Astrocyte (in vitro differentiated cells and primary cell): ENCODE measurements around the gene CR1L. TPM values are rescaled to one million over a fixed set of nuclear protein-coding genes. Genes with fewer than 3 reads are reported as not detected.
"Not testable (repeated sequence)": the region's sequence is repeated elsewhere in the genome, so short reads cannot be mapped to it uniquely, and the experiment has no call there.

ENCODE experiments used
- DNase-seq: peaks from one replicate; pipeline ENCODE4 v3.0.0-alpha.2; 2010; ENCODE audit warnings: low read depth
- FAIRE-seq: peaks from 2 replicates; lab custom pipeline; 2011; peaks lifted over from hg19 to GRCh38; lab: Jason Lieb, UNC
- H2AFZ ChIP-seq: 2 replicates; pipeline ENCODE4 v1.6.0; 2012; ENCODE audit warnings: low read depth, low read length, inconsistent platforms
- H3K27ac ChIP-seq: 2 replicates; pipeline ENCODE4 v1.5.1; 2011; ENCODE audit warnings: low read depth, low read length, inconsistent platforms
- H3K27me3 ChIP-seq: 2 replicates; pipeline ENCODE4 v1.6.0; 2011; ENCODE audit warnings: low read length, inconsistent platforms; ENCODE audit not compliant: insufficient read depth
- H3K36me3 ChIP-seq: 2 replicates; pipeline ENCODE4 v1.5.1; 2011; ENCODE audit warnings: low read length, inconsistent platforms; ENCODE audit not compliant: insufficient read depth
- H3K4me1 ChIP-seq: 2 replicates; pipeline ENCODE4 v1.5.1; 2011; ENCODE audit warnings: low read length, inconsistent platforms; ENCODE audit not compliant: insufficient read depth
- H3K4me2 ChIP-seq: 2 replicates; pipeline ENCODE4 v1.6.0; 2012; ENCODE audit warnings: low read length, inconsistent platforms
- H3K4me3 ChIP-seq: 2 replicates; pipeline ENCODE4 v1.5.1; 2011; ENCODE audit warnings: low read depth, mild to moderate bottlenecking, low read length, inconsistent platforms; ENCODE audit not compliant: insufficient read depth
- H3K79me2 ChIP-seq: 2 replicates; pipeline ENCODE4 v1.6.0; 2012; ENCODE audit warnings: mild to moderate bottlenecking, low read length, inconsistent platforms; ENCODE audit not compliant: insufficient read depth
- H3K9ac ChIP-seq: 2 replicates; pipeline ENCODE4 v1.6.0; 2012; ENCODE audit warnings: mild to moderate bottlenecking, low read length, inconsistent platforms
- H3K9me3 ChIP-seq: 2 replicates; pipeline ENCODE4 v1.5.1; 2012; ENCODE audit warnings: low read depth, mild to moderate bottlenecking, low read length, inconsistent platforms; ENCODE audit not compliant: insufficient read depth
- H4K20me1 ChIP-seq: 2 replicates; pipeline ENCODE4 v1.6.0; 2012; ENCODE audit warnings: low read length, inconsistent platforms; ENCODE audit not compliant: insufficient read depth
- H3K27ac Mint-ChIP-seq: one replicate; pipeline ENCODE4 v1.8.0; 2021; ENCODE audit warnings: mild to moderate bottlenecking, mixed read lengths; ENCODE audit not compliant: unreplicated experiment
- H3K27me3 Mint-ChIP-seq: one replicate; pipeline ENCODE4 v1.8.0; 2021; ENCODE audit warnings: low read depth, mixed read lengths; ENCODE audit not compliant: unreplicated experiment
- H3K36me3 Mint-ChIP-seq: one replicate; pipeline ENCODE4 v1.8.0; 2021; ENCODE audit warnings: low read depth, mixed read lengths; ENCODE audit not compliant: unreplicated experiment
- H3K4me1 Mint-ChIP-seq: one replicate; pipeline ENCODE4 v1.8.0; 2021; ENCODE audit warnings: low read depth, mixed read lengths; ENCODE audit not compliant: unreplicated experiment
- H3K4me3 Mint-ChIP-seq: one replicate; pipeline ENCODE4 v1.8.0; 2021; ENCODE audit warnings: mild to moderate bottlenecking, moderate library complexity, mixed read lengths; ENCODE audit not compliant: unreplicated experiment
- H3K9me3 Mint-ChIP-seq: one replicate; pipeline ENCODE4 v1.8.0; 2021; ENCODE audit warnings: mild to moderate bottlenecking, mixed read lengths; ENCODE audit not compliant: unreplicated experiment
- EZH2 ChIP-seq: IDR thresholded peaks from 2 replicates; pipeline ENCODE4 v1.6.1; 2012; ENCODE audit warnings: mild to moderate bottlenecking, low read length, inconsistent platforms; ENCODE audit not compliant: insufficient read depth
- total RNA-seq: library from RNA; stranded (reverse); gene quantifications from 2 replicates; pipeline ENCODE4 v1.2.1, GENCODE V29; 2021
- TF ChIP-seq, protein P1 (sequence below): IDR thresholded peaks from 2 replicates; pipeline ENCODE4 v1.5.1; 2011; ENCODE audit warnings: low read depth, mild to moderate bottlenecking, inconsistent platforms, low read length, moderate library complexity; ENCODE audit not compliant: insufficient read depth

The CR1L gene
- total RNA-seq, 1 donor from 2014 or later: not detected

DNA sequence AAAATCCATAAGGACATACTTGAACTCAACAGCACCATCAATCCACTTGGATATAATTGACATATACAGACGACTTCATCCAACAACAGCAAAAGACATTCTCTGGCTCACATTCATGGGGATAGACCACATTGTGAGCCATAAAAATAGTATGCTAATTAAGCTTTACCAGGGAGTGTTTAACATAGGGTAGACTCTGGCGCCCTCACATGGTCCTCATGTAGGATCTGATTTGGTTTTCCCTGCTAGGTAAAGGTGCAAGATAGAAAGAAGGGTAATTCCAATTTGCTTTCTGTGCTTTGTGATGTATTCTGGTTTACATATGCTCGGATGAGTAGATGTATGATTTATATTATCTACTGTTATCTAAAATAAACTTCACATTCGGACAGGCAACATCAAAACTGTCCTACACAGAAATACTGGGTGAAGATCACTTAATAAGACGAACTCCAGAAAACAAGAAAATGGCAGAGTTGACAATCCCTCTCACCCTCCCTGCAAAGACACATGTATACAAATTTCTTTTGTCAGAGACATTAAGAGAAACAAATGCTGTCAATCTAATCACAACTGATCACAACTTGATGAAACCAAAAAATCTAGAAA, 27.7 kb downstream of the CR1L start:
- H3K9me3 ChIP-seq: no peaks in the 10 kb centered on the region
- H3K79me2 ChIP-seq: no peaks in the 10 kb centered on the region
- no peak for FAIRE-seq
- no peak overlapping the region for H3K4me3 ChIP-seq
- peaks cover 36% of the 10 kb centered on the region for H3K27me3 ChIP-seq
- Mint-ChIP-seq H3K27me3 (peaks cover 2% of the 10 kb centered on the region), H3K27ac (no peak overlapping the region), H3K9me3 (peaks cover 3% of the 10 kb centered on the region), H3K36me3 (no peaks in the 10 kb centered on the region), H3K4me3 (no peak overlapping the region), H3K4me1 (peaks cover 12% of the 10 kb centered on the region)
- no peak overlapping the region for H2AFZ ChIP-seq
- no peak overlapping the region for H3K9ac ChIP-seq
- no peak overlapping the region for H3K27ac ChIP-seq
- no peaks in the 10 kb centered on the region for H4K20me1 ChIP-seq
- TF ChIP-seq EZH2: no peak
- TF ChIP-seq, protein P1, sequence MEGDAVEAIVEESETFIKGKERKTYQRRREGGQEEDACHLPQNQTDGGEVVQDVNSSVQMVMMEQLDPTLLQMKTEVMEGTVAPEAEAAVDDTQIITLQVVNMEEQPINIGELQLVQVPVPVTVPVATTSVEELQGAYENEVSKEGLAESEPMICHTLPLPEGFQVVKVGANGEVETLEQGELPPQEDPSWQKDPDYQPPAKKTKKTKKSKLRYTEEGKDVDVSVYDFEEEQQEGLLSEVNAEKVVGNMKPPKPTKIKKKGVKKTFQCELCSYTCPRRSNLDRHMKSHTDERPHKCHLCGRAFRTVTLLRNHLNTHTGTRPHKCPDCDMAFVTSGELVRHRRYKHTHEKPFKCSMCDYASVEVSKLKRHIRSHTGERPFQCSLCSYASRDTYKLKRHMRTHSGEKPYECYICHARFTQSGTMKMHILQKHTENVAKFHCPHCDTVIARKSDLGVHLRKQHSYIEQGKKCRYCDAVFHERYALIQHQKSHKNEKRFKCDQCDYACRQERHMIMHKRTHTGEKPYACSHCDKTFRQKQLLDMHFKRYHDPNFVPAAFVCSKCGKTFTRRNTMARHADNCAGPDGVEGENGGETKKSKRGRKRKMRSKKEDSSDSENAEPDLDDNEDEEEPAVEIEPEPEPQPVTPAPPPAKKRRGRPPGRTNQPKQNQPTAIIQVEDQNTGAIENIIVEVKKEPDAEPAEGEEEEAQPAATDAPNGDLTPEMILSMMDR: peak; percentile 36
- DNase-seq: peak; percentile 6
- H3K4me1 ChIP-seq: no peaks in the 10 kb centered on the region
- H3K4me2 ChIP-seq: no peak overlapping the region
- no peaks in the 10 kb centered on the region for H3K36me3 ChIP-seq

DNA sequence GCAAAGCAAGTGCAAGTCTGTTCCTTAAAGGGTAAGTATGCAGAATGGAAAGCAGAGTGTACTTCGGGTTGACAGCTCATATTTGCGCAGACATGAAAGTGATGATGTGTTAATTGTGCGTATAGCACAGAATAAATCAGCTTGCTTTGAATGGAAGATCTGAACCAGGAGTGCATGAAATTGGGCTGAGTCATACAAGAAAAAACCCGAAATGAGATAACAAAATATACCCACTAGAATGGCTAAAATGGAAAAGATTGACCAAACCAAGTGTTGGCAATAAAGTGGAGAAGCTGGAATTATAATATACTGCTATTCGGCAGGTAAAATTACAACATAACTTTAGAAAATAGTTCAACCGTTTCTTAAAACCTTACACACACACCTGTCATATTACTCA, 28.5 kb downstream of the CR1L start:
- Histone ChIP-seq H3K4me1 (no peaks in the 10 kb centered on the region), H3K9me3 (no peaks in the 10 kb centered on the region), H3K27ac (no peak overlapping the region), H3K4me3 (no peak overlapping the region), H3K4me2 (no peak overlapping the region), H3K79me2 (no peaks in the 10 kb centered on the region), H3K27me3 (peaks cover 30% of the 10 kb centered on the region), H4K20me1 (no peaks in the 10 kb centered on the region), H3K9ac (no peak overlapping the region), H3K36me3 (no peaks in the 10 kb centered on the region), H2AFZ (no peak overlapping the region)
- peaks cover 12% of the 10 kb centered on the region for H3K4me1 Mint-ChIP-seq
- DNase-seq (no peak), FAIRE-seq (no peak)
- no peak overlapping the region for H3K27ac Mint-ChIP-seq
- H3K27me3 Mint-ChIP-seq: peaks cover 2% of the 10 kb centered on the region
- TF ChIP-seq, protein P1: no peak
- TF ChIP-seq EZH2: no peak
- peaks cover 3% of the 10 kb centered on the region for H3K9me3 Mint-ChIP-seq
- H3K4me3 Mint-ChIP-seq: no peak overlapping the region
- H3K36me3 Mint-ChIP-seq: no peaks in the 10 kb centered on the region

DNA sequence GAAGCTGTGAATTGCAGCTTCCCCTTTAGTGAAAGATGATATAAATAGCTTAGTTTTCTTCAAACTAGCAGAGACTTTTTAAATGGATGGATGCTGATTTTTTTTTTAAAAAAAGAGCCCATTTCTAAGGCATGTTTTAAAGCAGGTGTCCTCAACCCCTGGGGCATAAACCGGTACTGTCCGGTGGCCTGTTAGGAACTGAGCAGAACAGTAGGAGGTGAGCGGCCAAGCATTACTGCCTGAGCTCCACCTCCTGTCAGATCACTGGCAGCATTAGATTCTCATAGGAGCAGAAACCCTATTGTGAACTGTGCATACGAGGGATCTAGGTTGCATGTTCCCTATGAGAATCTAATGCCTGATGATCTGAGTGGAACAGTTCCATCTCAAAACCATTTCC, 31.2 kb downstream of the CR1L start:
- no peak overlapping the region for H3K9ac ChIP-seq
- H3K9me3 ChIP-seq: no peaks in the 10 kb centered on the region
- no peaks in the 10 kb centered on the region for H4K20me1 ChIP-seq
- no peak for DNase-seq
- H3K27me3 Mint-ChIP-seq: no peaks in the 10 kb centered on the region
- no peak overlapping the region for H3K27ac Mint-ChIP-seq
- H3K36me3 Mint-ChIP-seq: no peaks in the 10 kb centered on the region
- no peaks in the 10 kb centered on the region for H3K4me1 ChIP-seq
- TF ChIP-seq, protein P1: no peak
- H2AFZ ChIP-seq: no peak overlapping the region
- no peak overlapping the region for H3K27ac ChIP-seq
- no peak overlapping the region for H3K4me2 ChIP-seq
- H3K79me2 ChIP-seq: no peaks in the 10 kb centered on the region
- H3K4me3 Mint-ChIP-seq: no peak overlapping the region
- FAIRE-seq: no peak
- no peak overlapping the region for H3K4me3 ChIP-seq
- peaks cover 3% of the 10 kb centered on the region for H3K9me3 Mint-ChIP-seq
- no peaks in the 10 kb centered on the region for H3K36me3 ChIP-seq
- peaks cover 5% of the 10 kb centered on the region for H3K27me3 ChIP-seq
- peaks cover 27% of the 10 kb centered on the region for H3K4me1 Mint-ChIP-seq

DNA sequence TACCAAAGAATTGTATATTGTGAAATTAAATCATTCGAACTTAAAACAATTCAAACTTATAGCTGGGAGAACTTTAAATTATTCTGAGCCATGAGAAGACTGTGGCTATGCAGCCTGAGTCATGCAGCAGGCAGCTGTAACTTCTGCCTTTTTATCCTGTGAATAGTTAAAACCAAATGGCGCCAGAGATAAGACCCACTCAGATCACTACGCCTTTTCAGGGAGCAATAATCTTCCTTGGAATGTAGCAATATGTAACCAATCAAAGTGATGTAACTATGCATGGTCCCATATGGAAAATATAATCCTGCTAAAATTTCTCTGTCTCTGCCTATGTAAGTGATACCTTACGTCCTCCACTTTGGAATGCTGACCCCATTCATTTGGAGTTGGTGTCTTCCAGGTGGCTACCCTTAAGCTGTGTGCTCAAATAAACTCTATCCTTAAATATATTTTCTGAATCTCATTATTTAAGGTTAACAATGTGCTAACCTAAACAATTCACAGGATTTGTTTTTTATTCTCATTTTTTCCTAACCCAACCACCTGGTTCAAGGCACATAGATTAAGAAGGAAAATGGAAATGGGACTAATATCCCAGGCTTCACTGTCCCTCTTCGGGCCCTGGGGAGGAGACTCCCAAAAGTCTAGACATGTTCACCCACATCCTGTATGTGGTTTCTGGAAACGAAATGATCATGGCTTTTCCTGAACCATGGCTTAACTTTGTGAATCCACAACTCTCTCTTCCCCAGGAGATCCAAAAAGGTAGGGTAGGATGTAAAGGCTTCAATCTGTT, 35.9 kb downstream of the CR1L start:
- H3K27me3 Mint-ChIP-seq, H3K36me3 Mint-ChIP-seq, H3K9me3 ChIP-seq, H3K9ac ChIP-seq, H3K4me3 Mint-ChIP-seq, H3K79me2 ChIP-seq, H3K4me3 ChIP-seq, H2AFZ ChIP-seq, H3K36me3 ChIP-seq, H3K4me1 ChIP-seq, H4K20me1 ChIP-seq, H3K27me3 ChIP-seq, H3K27ac ChIP-seq, H3K9me3 Mint-ChIP-seq: not testable (repeated sequence)
- peak; percentile 97 for FAIRE-seq
- peak overlapping the region; percentile 22 for H3K4me2 ChIP-seq
- peak; percentile 57 for DNase-seq
- peak overlapping the region; percentile 96 for H3K27ac Mint-ChIP-seq
- peaks cover 25% of the 10 kb centered on the region for H3K4me1 Mint-ChIP-seq
